Progenitor cell of endocrine pancreas (in vitro differentiated cells): ENCODE results near the gene IRF4. TPM values are rescaled to one million over a fixed set of nuclear protein-coding genes. Genes with fewer than 3 reads are reported as not detected.

Experiments
- DNase-seq: peaks from one replicate; pipeline ENCODE4 v3.0.0; 2021; ENCODE audit warnings: low spot score; ENCODE audit not compliant: unreplicated experiment
- H3K27ac Mint-ChIP-seq: 2 replicates; pipeline ENCODE4 v1.8.0; 2021; ENCODE audit warnings: mild to moderate bottlenecking, moderate library complexity, mixed read lengths
- H3K27me3 Mint-ChIP-seq: 2 replicates; pipeline ENCODE4 v1.8.0; 2021; ENCODE audit warnings: mixed read lengths
- H3K36me3 Mint-ChIP-seq: 2 replicates; pipeline ENCODE4 v1.8.0; 2022; ENCODE audit warnings: mixed read lengths; ENCODE audit not compliant: insufficient read depth
- H3K4me1 Mint-ChIP-seq: 2 replicates; pipeline ENCODE4 v1.8.0; 2021; ENCODE audit warnings: low read depth, mixed read lengths
- H3K4me3 Mint-ChIP-seq: 2 replicates; pipeline ENCODE4 v1.8.0; 2021; ENCODE audit warnings: low read depth, mild to moderate bottlenecking, moderate library complexity, mixed read lengths
- H3K9me3 Mint-ChIP-seq: 2 replicates; pipeline ENCODE4 v1.8.0; 2021; ENCODE audit warnings: low read depth, mixed read lengths
- CTCF ChIP-seq: fragments of 200-600 bp; sonication (generic); IDR thresholded peaks from one replicate; pipeline ENCODE4 v1.5.0; 2021; ENCODE audit warnings: antibody characterized with exemption, mild to moderate bottlenecking; ENCODE audit not compliant: unreplicated experiment
- total RNA-seq: library from RNA; stranded (reverse); gene quantifications from 2 replicates; pipeline ENCODE4 v1.2.1, GENCODE V29; 2021

Gene IRF4
- total RNA-seq, 1 donor from 2014 or later, result not detected

- Mint-ChIP-seq H3K9me3 (peaks cover 49% of the 10 kb centered on the region), H3K27me3 (no peaks in the 10 kb centered on the region), H3K4me3 (no peak overlapping the region), H3K36me3 (peaks cover 3% of the 10 kb centered on the region), H3K27ac (no peak overlapping the region), H3K4me1 (no peaks in the 10 kb centered on the region)
- TF ChIP-seq CTCF, result no peak
- no peak for DNase-seq
Observed at GRCh38 chr6:358432-358831, 33.1 kb upstream of the IRF4 start.

GRCh38 chr6:358847-359246, 32.7 kb upstream of the IRF4 start:
- TF ChIP-seq CTCF, result no peak
- H3K4me1 Mint-ChIP-seq, result no peaks in the 10 kb centered on the region
- DNase-seq, result no peak
- H3K4me3 Mint-ChIP-seq, result no peak overlapping the region
- peaks cover 3% of the 10 kb centered on the region for H3K36me3 Mint-ChIP-seq
- no peak overlapping the region for H3K27ac Mint-ChIP-seq
- H3K27me3 Mint-ChIP-seq, result no peaks in the 10 kb centered on the region
- peaks cover 48% of the 10 kb centered on the region for H3K9me3 Mint-ChIP-seq

DNA sequence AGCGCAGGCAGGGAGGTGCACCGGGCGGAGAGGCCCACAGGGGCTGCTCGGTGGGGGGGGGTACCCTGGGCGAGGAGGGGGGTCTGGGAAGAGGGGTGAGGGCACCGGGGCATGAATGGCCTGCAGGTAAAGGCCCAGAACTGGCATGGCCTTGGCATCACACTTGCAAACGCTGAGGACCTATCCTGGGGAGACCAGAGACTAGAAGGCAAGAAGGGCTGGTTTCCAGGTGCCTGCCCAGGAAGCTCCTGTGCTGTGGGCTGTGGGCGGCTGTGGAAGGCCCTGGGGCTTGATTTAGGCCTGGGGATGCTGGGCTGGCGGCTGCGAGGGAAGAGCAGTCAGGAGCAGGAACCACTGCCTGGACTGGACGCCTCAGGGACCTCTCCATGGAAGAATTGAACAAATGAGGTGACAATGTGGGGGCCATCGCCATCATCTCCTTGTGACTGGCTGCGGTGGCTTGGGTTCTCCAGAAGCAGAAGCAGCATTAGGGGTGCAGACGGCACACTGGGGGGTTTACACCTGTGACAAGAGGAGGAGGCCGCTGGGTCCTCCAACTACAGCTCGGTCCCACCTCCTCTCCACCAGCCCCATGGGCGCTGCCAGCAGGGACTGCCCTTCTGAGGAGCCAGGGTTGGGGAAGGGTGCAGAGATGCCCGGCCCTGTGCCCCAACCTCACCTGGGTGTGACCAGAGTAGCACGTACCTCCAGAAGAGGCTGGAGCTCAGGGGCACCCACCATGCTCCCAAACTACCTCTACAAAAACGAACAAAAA, 32.1 kb upstream of the IRF4 start:
- no peaks in the 10 kb centered on the region for H3K4me1 Mint-ChIP-seq
- H3K4me3 Mint-ChIP-seq, result no peak overlapping the region
- H3K9me3 Mint-ChIP-seq, result peaks cover 47% of the 10 kb centered on the region
- DNase-seq, result no peak
- H3K36me3 Mint-ChIP-seq, result peaks cover 3% of the 10 kb centered on the region
- TF ChIP-seq CTCF, result no peak
- no peak overlapping the region for H3K27ac Mint-ChIP-seq
- H3K27me3 Mint-ChIP-seq, result no peaks in the 10 kb centered on the region

DNA sequence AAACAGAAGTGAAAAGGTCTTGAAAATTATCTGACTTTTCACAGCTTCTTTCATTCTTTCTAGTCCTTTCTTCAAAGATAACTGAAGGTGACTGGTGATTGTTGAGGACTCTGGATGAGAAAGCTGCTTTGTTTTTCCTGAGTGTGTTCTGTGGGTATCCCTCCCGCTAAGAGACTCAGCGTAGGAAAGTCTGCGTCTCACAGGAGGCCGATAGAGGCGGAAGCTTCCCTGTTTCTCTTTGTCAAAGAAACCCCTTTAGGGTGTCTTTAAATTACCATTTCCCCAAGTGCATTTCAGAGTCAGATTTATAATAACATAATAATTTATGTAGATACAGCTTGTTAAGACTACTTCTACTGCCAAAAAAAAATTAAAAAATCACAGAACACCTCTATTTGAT, 31.2 kb upstream of the IRF4 start:
- no peaks in the 10 kb centered on the region for H3K27me3 Mint-ChIP-seq
- DNase-seq, result no peak
- H3K27ac Mint-ChIP-seq, result no peak overlapping the region
- no peaks in the 10 kb centered on the region for H3K4me1 Mint-ChIP-seq
- no peak overlapping the region for H3K4me3 Mint-ChIP-seq
- H3K9me3 Mint-ChIP-seq, result peaks cover 42% of the 10 kb centered on the region
- peaks cover 3% of the 10 kb centered on the region for H3K36me3 Mint-ChIP-seq
- TF ChIP-seq CTCF, result no peak

DNA sequence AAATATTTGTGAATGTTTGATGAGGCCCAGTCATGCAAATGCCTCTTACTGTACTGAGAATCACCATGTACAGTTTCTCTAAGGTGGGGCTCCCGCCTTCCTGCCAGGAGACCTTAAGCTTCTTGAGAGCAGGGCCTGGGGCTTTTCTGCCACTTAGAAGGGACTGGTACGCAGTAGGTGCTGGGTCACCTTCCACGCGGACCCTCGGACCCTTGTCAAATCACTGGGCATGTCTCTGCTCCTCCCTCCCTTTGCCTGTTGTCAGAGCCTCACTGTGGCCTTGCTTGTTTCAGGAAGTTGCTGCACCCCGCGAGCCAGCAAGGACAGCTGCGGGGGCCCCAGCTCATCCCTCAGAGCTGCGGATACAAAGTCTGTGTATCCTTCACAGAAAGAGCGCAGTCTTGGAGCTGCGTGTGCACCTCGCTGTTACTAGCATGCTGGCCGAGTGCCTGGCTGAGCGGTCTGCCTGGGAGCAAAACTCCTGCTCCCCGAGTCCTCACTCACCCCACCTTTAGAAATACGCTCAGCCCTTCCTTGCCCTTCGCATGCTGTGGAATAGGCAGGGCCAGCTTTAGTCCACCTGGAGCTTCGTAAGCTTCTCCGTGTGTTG, 30.7 kb upstream of the IRF4 start:
- TF ChIP-seq CTCF, result no peak
- Mint-ChIP-seq H3K9me3 (peaks cover 45% of the 10 kb centered on the region), H3K36me3 (peaks cover 6% of the 10 kb centered on the region), H3K27ac (no peak overlapping the region), H3K4me1 (no peaks in the 10 kb centered on the region), H3K27me3 (no peaks in the 10 kb centered on the region), H3K4me3 (no peak overlapping the region)
- no peak for DNase-seq
